Endothelial cell of hepatic sinusoid (primary cell): ENCODE measurements around the gene BRCC3.

ENCODE experiments used
- in situ Hi-C: cut with HindIII; loops from 2 replicates; pipeline ENCODE4 v1.10.0; 2017; ENCODE audit warnings: low sequenced_read_pairs

Gene BRCC3

GRCh38 chrX:155070975-155071693, at the start of gene BRCC3, which contains the start of the genes CMC4 and MTCP1:
Gene BRCC3 (plus strand): TSS chrX:155071508. CDS start chrX:155071528, 20 bp downstream.
Gene CMC4 (minus strand): TSS chrX:155071136. CDS start chrX:155064023, 7,113 bp downstream.
Gene MTCP1 (minus strand): TSS chrX:155071136. CDS start chrX:155066010, 5,126 bp downstream.
- in situ Hi-C loops = no loop called here

- in situ Hi-C loops = no loop called here
Observed at GRCh38 chrX:155022585-155022984, 48.7 kb upstream of the BRCC3 start, which contains the start of gene F8. Gene F8 (minus strand): TSS chrX:155022723. CDS start chrX:155022552, 171 bp downstream.

- in situ Hi-C loops = no loop called here
Observed at GRCh38 chrX:155023907-155024833, 47.1 kb upstream of the BRCC3 start.

GRCh38 chrX:155026420-155026726, 44.9 kb upstream of the BRCC3 start:
- in situ Hi-C loops = no loop called here

- in situ Hi-C loops = no loop called here
Observed at GRCh38 chrX:155026727-155027508, 44.4 kb upstream of the BRCC3 start, which contains the start of gene FUNDC2. Gene FUNDC2 (plus strand): TSS chrX:155026844. CDS start chrX:155026939, 95 bp downstream.

- in situ Hi-C loops = no loop called here
Observed at GRCh38 chrX:155027509-155028066, 43.7 kb upstream of the BRCC3 start.

GRCh38 chrX:155028129-155028528, 43.2 kb upstream of the BRCC3 start:
- in situ Hi-C loops = no loop called here

- in situ Hi-C loops = no loop called here
Observed at GRCh38 chrX:155028877-155029291, 42.4 kb upstream of the BRCC3 start.

- in situ Hi-C loops = no loop called here
Observed at GRCh38 chrX:155031657-155032056, 39.7 kb upstream of the BRCC3 start.

- in situ Hi-C loops = no loop called here
Observed at GRCh38 chrX:155035688-155036087, 35.6 kb upstream of the BRCC3 start.

GRCh38 chrX:155046129-155046810, 25.0 kb upstream of the BRCC3 start:
- in situ Hi-C loops = no loop called here

- in situ Hi-C loops = no loop called here
Observed at GRCh38 chrX:155046811-155047528, 24.3 kb upstream of the BRCC3 start.

GRCh38 chrX:155048977-155049619, 22.2 kb upstream of the BRCC3 start:
- in situ Hi-C loops = no loop called here

GRCh38 chrX:155052738-155053498, 18.4 kb upstream of the BRCC3 start:
- in situ Hi-C loops = no loop called here

- in situ Hi-C loops = no loop called here
Observed at GRCh38 chrX:155053656-155054055, 17.7 kb upstream of the BRCC3 start.

- in situ Hi-C loops = no loop called here
Observed at GRCh38 chrX:155054255-155054654, 17.1 kb upstream of the BRCC3 start.

- in situ Hi-C loops = no loop called here
Observed at GRCh38 chrX:155055494-155055893, 15.8 kb upstream of the BRCC3 start.

GRCh38 chrX:155056471-155056870, 14.8 kb upstream of the BRCC3 start:
- in situ Hi-C loops = no loop called here
